HG03196 (cell line): ENCODE measurements around the gene CNPY1.

ENCODE experiments used
- ATAC-seq: cut with Tn5 transposase; IDR thresholded peaks from one replicate; pipeline ENCODE4 v1.9.1; 2021; ENCODE audit not compliant: unreplicated experiment

Gene CNPY1

DNA sequence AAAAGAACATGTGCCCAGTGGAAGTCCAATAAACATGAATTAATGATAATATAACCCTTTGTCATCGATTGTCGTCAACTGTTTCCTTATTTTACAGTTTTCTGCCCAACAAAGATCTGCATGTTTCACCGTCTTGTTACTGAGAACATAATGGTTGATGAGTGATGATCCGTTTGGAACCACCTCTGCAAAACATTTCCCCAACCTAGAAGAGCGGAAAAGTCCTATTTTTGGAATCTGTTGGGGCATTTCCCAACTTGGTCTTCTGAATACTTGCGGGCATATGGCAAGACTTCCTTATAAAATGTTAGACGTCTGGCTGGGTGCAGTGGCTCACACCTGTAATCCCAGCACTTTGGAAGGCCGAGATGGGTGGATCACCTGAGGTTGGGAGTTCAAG lies 32.1 kb downstream of the CNPY1 start:
- ATAC-seq, result no peak

GRCh38 chr7:155513543-155514285 lies 32.6 kb downstream of the CNPY1 start:
- no peak for ATAC-seq

DNA sequence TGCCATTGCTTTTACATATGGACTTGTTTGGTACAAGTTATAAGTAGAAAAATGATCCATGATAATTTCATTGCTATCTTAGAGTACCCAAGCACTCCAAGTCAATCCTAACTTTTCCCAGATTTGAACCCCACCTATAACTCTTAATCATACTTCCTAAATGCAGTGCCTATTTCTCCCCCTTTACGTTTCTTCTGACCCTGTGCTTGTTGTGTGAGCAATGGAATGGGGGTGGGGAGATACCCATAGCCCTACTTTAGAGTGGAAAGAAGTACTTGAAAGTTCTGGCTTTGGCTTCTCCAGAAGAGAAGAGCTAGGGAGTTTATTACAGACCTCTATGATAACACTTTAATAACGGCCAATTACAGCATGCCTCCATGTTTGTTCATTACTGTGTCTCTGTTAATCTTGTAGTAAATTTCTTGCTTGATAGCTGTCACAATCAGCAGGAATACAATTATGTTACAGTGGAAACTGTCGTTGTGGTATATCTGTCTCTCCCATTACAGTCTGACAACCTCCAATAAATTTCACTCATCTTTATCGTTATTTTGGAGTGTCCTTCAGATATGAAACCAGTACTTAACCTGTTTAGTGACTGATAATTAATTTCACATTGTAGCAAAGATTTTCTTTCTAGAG lies 34.0 kb downstream of the CNPY1 start:
- ATAC-seq, result no peak

DNA sequence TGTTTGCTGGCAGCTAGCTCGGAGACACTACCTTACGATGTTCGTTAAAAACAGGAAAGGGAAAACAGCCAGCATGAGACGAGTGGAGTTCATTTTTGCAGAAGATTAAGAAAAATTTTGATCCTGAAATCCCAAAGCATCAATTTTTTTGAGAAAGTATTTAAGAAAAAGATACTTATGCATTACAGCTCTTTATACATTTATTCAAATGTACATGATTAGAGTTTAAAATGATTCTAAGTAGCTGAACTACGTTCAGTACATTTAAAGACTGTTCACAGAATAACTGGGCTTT lies 34.7 kb downstream of the CNPY1 start:
- no peak for ATAC-seq

GRCh38 chr7:155510975-155511701 lies 35.2 kb downstream of the CNPY1 start:
- ATAC-seq, result no peak

DNA sequence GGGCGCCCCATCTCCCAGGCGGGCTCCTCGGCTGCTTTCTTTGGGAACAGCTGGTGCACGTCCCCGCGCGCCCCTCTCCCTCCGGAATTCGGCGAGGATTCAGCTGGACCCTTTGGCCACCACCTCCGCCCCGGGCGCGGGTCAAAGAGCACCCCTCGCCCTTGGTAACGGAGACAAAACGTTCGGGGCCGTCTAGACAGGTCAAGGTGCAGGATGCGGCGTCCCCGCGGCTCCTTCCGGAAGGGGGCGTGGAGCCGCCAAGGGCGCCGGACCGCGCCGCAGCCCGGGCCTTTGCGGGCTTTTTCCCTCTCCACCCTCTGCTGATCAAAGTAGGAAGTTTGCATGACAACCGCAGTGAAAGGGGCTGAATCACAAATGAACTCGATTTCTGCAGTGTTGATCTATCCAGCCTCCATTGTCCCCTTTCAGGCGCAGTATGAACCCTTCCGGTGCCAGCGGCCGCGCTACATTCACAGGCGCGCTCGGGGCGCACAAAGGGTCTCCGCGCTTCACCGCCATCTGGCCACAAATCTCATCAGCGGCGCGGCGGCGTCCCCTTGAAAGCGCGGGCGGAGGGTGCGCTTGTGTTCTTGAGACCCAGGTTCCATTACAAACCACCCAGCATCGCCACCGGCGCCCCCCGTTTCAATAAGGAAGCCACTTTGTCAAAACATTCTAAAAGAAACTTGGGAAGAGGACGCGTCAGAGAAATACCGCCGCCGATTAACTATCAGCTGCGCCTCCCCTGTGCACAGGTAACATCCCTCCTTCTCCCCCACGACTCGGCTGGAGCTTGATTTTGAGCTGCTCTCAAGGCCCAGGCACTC lies 36.4 kb downstream of the CNPY1 start:
- no peak for ATAC-seq

DNA sequence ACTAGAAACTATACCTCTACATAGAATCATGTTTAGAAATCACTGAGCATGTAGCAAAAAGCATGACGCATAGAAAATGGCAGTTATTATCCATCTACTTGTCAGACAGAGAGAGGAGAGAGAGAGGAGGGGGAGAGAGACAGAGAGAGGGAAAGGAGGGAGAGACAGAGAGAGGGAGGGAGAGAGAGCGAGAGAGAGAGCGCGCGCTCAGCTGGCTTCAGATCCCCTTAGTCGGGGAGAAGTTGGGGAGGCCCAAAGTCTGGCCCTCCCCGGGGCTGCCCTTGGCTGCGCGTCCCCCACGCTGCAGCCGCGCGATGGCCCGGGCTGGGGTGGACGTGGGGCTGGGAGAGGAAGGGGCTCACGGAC lies 37.0 kb downstream of the CNPY1 start:
- ATAC-seq, result no peak

- ATAC-seq, result no peak
Measured at GRCh38 chr7:155508376-155509358, 37.7 kb downstream of the CNPY1 start.

- no peak for ATAC-seq
Measured at GRCh38 chr7:155507576-155507975, 38.8 kb downstream of the CNPY1 start.

GRCh38 chr7:155506854-155507337 lies 39.5 kb downstream of the CNPY1 start:
- no peak for ATAC-seq

- no peak for ATAC-seq
Measured at GRCh38 chr7:155505422-155505793, 41.0 kb downstream of the CNPY1 start.

DNA sequence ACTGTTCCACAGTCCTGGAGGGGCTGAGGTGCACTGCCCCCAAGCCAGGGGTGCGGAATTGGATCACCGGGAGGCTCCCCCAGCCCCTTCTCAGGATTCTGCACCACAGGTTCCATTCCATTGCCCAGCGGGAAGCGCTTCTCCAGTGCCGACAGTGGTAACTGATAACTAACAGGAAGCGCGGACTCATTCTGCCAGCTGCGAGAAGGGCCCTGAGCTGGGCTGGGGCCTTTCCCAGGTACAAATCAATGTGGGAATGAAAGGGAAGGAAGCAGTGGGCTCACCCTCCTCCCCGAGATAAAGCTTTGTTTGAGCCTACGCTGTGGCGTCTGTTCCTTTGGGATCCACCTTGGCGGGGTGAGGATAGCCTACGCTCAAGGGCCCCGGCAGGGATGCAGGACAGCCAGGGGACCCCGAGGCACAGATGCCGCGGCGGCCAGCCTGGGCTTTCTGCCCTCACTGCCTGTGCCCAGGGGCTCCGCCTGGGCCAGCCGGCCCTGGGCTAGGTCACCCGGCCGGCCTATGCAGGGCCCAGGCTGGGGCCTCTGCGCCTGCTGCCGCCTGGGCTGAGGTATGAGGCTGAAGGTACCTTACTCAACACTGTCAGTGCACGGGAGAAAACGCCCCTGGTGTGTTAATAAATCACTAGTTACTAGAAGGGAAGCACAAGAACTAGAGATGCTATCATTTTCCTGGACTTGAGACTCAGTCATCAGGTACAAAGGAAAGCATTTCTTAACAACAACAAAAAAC lies 49.0 kb downstream of the CNPY1 start:
- ATAC-seq, result no peak

DNA sequence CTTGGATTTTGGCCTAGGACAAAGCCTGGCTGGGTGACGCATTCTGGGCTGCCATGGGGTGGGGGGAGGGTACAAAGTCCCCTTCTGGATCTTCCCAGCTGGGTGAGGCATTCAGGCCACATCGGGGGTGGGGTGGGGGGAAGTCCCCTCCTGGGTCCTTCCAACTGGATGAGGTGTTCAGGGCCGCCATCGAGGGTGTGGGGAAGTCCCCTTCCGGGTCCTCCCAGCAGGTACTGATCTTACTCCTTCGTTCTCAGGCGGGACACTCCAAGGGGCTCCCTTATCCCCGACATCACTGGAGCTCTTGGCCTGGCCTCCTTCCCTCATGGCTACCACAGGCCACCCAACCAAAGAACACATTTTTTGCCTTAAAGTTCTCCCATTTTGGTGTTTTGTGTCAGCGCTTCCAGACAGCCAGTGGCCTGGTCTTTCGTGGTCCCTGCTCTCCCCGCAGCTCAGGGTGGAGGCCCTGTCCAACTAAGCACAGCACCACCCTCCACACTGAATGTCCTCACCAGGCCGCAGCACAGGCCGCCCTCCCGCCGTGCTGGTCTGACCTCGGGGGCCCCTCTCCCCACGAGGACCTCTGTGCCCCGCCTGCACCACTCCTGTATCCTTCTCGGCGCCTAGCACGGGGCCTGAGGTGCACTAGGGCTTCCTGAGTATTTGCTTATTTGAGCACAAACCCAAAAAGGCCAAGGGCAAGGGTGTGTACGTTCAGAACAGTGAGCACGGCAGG lies 49.9 kb downstream of the CNPY1 start:
- ATAC-seq, result no peak

GRCh38 chr7:155495440-155496248 lies 50.7 kb downstream of the CNPY1 start:
- no peak for ATAC-seq

GRCh38 chr7:155494551-155494950 lies 51.8 kb downstream of the CNPY1 start:
- ATAC-seq, result no peak

DNA sequence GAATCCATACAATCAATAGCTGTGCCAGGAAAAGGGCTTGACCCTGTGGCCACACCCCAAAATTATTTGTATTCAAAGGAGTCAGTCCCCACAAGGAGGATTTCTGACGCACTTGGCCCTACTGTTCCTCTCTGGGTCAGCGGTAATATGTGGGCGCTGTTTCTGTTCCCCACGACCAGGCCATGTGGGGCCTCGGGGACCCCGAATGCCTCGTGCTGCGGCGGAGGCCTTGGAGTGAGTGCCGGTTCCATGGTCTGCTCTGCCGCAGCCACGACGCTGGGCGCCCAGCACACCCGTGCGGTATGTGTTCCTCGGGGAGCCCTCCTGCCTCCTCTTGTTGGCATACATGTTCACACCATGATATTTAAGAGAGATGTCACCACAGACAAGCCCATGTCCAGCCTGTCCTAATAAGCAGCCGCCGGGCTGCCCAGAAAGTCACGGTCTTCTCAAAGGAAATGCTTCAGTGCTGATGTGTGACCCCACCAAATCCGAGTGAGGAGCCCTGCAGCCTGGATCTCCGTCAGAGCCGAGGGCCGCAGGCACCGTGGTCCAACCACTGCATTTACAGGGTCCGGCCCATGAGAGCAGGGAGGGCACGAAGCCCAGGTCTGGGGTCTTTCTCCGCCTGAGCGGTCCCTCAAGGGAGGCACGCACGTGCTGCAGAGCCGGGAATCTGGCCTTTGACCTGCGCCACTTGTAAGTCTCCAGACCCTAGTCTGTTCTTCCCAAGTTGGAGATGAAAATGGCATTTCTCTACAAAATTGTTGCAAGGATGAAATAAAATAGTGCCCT lies 52.4 kb downstream of the CNPY1 start:
- ATAC-seq, result no peak

- no peak for ATAC-seq
Measured at GRCh38 chr7:155491812-155492211, 54.5 kb downstream of the CNPY1 start.
